ENCODE data around the gene NPFF.
A peak's percentile ranks its signal among the peaks of the same experiment; 100 is the strongest.

Gene NPFF

GRCh38 chr12:53493610-53494391 is 13.5 kb downstream of the NPFF start:
- peak; percentile 64 for DNase-seq

- peak; percentile 99 for DNase-seq
These were observed 14.3 kb downstream of the NPFF start for GRCh38 chr12:53492830-53493609.

- DNase-seq, result peak; percentile 67
These were observed 15.1 kb downstream of the NPFF start for GRCh38 chr12:53492188-53492587.

DNA sequence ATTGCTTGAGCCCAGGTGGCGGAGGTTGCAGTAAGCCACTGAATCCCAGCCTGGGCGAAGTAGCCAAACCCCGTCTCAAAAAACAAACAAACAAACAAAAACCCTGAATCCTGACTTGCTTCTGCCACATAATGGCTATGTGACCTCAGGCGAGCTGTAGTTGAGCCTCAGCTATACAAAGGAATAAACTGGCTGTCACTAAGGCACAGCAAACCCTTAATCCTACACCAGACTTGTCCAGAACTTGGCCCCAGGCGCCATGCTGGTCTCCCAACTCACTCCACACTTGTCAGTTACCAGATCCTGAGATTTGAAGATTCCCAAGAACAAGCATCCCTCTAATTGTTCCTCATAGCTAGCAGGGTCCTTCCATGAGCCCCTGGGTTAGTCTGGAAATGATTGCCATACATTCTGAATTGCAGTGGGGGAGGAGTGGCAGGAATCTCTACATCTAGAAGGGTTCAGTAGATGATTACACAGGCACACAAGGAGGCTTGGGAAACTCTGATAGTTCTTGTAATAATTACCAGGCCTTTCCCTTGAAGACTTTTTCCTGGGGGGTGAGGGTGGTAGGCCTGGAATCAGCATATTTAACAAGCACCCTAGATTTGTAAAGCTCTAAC is 17.9 kb downstream of the NPFF start:
- peak; percentile 65 for DNase-seq

- DNase-seq, result peak; percentile 74
These were observed 20.4 kb downstream of the NPFF start for GRCh38 chr12:53486736-53487487.

DNA sequence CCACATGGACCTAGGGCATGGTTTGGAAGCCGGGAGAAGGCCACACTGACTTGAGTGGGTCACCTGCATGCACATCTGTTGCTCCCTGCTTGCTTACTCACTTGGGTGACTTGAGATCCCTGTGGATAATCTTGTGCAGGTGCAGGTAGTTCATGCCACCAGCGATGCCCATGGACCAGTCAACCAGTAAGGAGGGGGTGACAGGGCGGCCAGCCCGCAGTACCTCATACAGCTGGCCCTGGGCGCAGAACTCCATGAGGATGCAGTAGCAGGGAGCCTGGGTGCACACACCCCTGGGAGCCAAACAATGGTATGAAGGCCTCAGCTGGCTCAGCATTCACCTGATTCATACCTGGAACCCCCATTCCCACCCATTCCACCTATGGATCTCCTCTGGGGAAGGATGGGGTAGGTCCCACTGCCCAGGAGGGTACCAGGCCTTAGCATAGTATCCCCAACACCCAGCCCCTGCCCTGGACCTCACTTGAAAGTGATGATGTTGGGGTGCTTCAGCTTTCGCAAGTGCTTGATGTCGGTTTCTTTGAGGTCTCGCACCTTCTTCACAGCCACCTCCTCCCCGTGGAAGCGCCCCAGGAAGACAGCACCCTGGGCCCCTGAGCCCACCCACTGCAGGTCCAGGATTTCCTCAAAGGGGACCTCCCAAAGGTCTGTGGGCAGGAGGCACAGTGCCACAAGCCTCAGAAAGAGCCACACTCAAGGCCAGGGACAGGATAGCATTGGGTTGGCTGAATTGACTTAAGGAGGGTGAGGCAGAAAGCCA is 21.1 kb downstream of the NPFF start:
- peak; percentile 63 for DNase-seq

- peak; percentile 54 for DNase-seq
These were observed 22.4 kb downstream of the NPFF start for GRCh38 chr12:53484686-53485575.

DNA sequence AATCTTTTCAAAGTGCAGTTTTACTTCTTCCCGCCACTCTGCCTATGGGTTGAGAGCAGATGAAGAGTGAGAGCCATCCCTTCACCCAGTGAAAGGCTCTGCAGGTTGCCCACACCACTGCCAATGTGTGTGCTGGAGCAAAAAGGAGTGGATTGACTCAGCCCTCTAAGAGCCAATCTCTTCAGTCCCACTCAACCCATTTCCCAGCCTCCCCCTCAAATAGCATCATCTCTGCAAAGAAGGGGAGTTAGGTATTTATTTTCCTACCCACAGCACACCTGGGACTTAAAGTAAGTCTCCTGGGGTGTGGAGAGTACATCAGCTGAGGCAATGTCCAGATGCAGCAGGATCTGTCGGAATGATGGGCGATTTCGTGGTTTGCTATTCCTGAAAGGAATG is 23.3 kb downstream of the NPFF start:
- peak; percentile 54 for DNase-seq

DNA sequence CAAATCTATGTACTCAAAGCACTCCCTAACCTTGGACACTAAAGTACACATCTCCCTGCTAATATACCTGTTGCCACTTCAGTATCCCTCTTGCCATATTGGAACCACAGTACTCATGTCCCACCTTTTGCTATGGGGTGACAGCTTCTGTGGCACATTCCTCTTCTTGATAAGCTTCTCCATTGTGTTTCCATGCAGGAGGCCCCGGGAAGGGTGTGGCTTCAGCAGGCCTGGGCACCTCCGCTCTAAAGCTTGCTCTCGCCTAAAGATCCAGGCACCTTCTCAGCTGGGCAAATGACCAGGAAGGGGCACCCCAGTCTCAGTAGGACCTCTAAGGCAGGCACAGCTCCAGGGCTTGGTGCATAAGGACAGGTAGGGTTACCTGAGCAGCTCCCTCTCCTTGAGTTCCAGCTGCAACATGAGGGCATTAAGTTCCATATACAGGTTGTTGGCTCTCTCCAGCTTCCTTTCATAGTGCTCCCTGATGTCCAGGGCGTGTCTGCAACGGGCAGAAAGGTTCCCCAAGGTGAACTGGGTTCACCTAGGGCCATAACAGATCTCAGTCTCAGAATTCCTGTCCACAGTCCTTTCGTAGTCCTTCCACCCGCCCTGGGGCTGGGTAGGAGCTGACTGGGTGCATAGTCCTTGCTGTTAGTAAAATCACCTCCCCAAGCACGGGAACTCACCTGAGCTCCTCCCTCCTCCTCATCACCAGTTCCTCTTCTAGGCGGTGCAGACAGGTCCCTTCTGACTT is 23.9 kb downstream of the NPFF start:
- DNase-seq, result peak; percentile 66

DNA sequence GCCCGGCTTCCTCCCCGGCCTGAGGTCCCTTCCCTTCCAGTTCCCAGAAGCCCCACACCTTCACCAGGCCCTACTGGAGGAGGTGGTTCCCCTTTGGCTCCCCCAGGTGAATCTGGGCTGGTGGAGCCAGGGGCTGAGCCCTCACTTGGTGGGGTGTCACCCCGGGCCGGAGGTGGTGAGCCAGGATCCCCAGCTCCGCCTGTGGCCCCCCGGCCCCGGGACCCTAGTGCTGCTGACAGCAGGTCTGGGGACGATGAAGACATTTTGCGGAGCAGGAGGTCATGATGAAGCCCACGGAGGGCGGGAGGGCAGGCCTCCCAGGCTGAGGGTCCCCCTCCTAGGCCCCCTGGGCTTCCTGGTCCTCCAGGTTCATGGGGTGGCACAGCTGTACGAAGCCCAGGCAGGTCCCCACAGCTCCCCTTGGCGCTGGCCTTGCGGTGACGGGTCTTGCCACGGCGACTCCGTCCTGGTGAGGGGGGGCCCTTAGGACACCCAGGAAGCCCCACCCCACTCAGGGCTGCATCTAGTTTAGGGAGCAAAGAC is 24.6 kb downstream of the NPFF start:
- DNase-seq, result peak; percentile 60

DNA sequence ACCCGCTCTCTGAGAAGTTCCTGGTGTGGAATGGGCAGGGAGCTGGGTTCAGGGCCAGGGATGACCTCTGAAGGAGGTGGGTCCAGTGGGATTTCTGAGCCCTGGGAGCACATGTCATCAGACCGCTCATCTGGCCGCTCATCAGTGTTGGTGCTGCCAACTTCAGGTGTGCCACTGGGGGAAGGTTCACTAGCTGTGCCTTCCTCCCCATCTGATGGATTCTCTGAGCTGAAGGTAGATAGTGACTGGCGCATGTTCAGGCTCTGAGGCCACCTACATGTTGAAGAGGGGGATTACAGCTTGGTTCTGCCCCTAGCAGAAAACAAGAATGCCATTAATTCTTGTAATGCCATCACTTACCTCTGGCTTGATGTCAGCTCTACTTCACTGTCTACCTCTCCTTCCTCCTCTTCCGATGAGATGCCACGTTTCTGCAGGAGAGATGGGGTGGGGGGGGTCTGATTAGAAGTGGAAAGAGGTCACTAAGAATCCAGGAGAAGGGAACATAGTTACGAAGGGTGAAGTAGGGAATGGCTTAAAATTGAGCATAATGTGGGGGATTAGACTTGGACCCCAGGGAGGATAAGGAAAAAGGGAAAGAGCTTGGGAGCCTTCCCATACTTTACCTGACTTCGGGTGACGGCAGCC is 25.2 kb downstream of the NPFF start:
- DNase-seq, result peak; percentile 80

DNA sequence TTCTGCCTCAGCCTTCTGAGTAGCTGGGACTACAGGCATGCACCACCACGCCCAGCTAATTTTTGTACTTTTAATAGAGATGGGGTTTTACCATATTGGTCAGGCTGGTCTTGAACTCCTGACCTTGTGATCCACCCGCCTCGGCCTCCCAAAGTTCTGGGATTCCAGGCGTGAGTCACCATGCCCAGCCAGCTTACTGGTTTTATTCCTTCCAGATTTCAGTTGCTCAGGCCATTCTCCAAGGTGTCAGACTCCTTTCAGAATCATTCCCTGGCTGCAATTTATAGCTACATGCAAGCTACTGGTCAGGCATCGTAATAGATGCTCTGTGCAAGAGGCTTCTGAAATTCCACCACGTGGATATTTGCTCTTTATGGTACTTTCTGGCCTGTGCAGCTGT is 25.8 kb downstream of the NPFF start:
- DNase-seq, result peak; percentile 53

DNA sequence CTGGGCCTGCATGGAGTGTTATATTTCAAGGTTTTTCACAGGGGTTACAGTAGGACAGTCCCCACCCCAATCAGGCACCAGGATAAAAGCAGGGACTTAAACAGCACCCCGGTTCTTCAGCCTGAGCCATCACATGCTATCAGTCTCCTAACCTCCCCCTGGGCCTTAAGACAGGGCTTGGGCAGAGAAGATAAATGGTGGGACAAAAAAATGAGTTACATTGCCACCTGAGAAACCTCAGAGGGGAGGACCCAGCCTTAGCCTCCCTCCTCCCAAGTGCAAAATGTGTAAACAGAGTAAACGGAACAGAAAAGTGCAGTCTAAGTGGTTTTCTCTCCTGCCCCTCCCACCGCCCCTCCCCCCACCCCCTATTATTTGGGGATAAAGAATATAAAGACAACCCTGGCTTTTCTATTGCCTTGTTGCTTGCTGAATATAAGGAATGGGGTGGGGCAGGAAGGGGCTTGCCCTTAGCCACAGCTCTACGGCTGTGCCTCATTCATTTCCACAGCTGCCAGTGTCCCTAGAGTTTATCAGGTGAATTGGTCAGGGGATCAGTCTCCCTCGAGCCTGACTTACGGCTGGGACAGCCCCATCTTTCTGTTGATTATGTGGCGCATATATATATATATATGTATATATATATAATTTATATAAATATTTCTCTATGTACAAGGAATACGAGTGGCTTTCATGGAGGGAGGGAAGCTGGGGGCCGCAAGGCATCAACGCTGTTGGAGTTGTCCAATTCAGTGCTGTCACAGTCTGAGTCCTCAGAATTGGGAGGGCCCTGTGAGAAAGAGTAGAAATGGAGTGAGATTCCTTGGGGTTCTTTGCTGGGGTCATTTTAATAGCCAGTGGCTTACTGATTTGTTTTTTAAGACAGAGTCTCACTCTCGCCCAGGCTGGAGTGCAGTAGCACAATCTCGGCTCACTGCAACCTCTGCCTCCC is 26.5 kb downstream of the NPFF start:
- DNase-seq, result peak; percentile 48

DNA sequence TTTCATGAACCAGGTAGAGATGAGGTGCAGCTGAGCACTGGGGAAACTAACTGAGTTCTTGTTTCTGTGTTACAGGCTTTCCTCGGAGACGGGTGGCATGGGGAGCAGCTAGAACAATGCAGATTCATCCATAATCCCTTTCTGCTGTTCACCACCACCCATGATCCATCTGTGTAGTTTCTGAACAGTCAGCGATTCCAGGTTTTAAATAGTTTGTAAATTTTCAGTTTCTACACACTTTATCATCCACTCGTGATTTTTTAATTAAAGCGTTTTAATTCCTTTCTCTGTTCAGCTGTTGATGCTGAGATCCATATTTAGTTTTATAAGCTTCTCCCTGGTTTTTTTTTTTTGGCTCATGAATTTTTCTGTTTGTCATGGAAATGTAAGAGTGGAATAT is 28.0 kb downstream of the NPFF start:
- DNase-seq, result no peak

DNA sequence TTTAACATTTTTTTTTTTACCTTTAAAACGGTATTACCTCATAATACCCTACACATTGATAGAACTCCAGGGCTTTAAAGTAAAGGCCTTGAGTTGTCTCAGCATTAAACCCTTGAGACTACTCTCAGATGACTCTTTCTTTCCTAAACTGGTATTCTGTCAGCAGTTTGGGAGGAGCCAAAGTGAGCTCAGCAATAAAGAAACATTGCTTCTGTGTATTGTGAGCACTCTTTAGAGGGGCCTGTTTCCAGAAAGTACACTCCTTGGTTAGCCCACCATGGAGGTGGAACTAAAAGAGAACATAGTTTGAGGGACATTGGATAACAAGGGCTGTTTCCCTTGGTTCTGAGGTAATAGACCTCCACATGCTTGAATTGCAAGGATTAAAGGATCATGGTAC is 28.4 kb downstream of the NPFF start:
- DNase-seq, result no peak

DNA sequence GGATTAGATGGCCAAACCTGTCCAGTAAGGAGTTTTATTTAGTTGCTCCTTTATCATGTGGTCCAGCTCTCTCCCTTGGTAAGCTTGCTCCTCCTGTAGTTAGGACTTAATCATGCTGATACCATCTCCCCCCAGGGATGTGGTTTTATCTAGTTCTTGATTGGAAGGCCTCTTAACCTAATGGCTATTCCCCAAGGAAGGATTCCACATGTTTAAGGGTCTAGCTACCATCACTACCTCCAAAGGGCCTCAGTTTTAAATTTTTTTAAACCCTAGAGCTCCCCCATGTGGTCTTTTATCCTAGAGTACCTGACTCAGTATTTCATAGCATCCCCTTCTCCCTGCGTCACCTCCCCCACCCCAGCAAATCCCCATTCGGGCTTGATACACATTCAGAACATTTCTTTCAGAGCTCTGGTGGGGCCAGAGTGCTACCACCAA is 30.5 kb downstream of the NPFF start:
- DNase-seq, result no peak

GRCh38 chr12:53474819-53475218 is 32.5 kb downstream of the NPFF start:
- DNase-seq, result no peak

DNA sequence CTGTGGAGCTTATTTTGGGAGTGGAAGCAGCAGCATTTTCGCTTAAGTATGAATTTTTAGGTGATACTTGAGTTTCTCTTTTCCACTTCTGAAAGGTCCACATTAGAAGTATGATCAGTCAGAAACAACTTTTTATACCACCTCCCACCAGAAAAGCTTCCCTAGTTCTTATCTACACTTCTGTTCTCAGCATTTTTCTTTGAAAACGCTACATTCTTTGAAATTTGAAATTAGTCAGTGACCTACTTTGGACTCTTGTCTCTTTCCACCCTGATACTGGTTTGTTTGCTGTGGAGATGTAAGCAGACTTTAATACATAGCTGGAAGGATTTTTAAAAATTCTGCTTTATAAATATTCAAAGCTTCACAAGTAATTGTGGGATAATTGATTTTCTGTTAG is 33.2 kb downstream of the NPFF start:
- DNase-seq, result no peak

All from islet precursor cell (in vitro differentiated cells).